ENCODE results near the gene TAS2R7.
"Not testable (repeated sequence)": the region's sequence is repeated elsewhere in the genome, so short reads cannot be mapped to it uniquely, and the experiment has no call there.

Gene TAS2R7

GRCh38 chr12:10802587-10802986 is at the start of gene TAS2R7:
TAS2R7 (minus strand) TSS chr12:10802627; CDS start chr12:10802570, 57 bp downstream.
- DNase-seq (ENCODE audit: low read depth in 2 of 2, low spot score in 1 of 2) = no peak

- DNase-seq (ENCODE audit: low read depth in 2 of 2, low spot score in 1 of 2) = no peak
These were observed 48.9 kb upstream of the TAS2R7 start for GRCh38 chr12:10851243-10851858.

- DNase-seq (ENCODE audit: low read depth in 2 of 2, low spot score in 1 of 2) = no peak
These were observed 47.0 kb upstream of the TAS2R7 start, which contains the start of gene PRR4 for GRCh38 chr12:10849425-10849878. PRR4 (minus strand) TSS chr12:10849475; CDS start chr12:10849437, 38 bp downstream.

- no peak for DNase-seq (ENCODE audit: low read depth in 2 of 2, low spot score in 1 of 2)
These were observed 45.3 kb upstream of the TAS2R7 start for GRCh38 chr12:10847744-10848143.

GRCh38 chr12:10842862-10843261 is 40.4 kb upstream of the TAS2R7 start:
- DNase-seq (ENCODE audit: low read depth in 2 of 2, low spot score in 1 of 2) = no peak

GRCh38 chr12:10838461-10838860 is 36.0 kb upstream of the TAS2R7 start:
- no peak for DNase-seq (ENCODE audit: low read depth in 2 of 2, low spot score in 1 of 2)

- no peak for DNase-seq (ENCODE audit: low read depth in 2 of 2, low spot score in 1 of 2)
These were observed 27.6 kb upstream of the TAS2R7 start for GRCh38 chr12:10829994-10830393.

- no peak for DNase-seq (ENCODE audit: low read depth in 2 of 2, low spot score in 1 of 2)
These were observed 23.8 kb upstream of the TAS2R7 start, which contains the start of gene TAS2R10 for GRCh38 chr12:10826258-10826657. TAS2R10 (minus strand) TSS chr12:10826358; CDS start chr12:10826269, 89 bp downstream.

GRCh38 chr12:10824957-10825356 is 22.5 kb upstream of the TAS2R7 start:
- no peak for DNase-seq (ENCODE audit: low read depth in 2 of 2, low spot score in 1 of 2)

- DNase-seq (ENCODE audit: low read depth in 2 of 2, low spot score in 1 of 2) = no peak
These were observed 9.6 kb upstream of the TAS2R7 start for GRCh38 chr12:10811883-10812536.

- no peak for DNase-seq (ENCODE audit: low read depth in 2 of 2, low spot score in 1 of 2)
These were observed 7.6 kb upstream of the TAS2R7 start, which contains the start of gene TAS2R9 for GRCh38 chr12:10810068-10810467. TAS2R9 (minus strand) TSS chr12:10810168; CDS start chr12:10810075, 93 bp downstream.

GRCh38 chr12:10807186-10807585 is 4.8 kb upstream of the TAS2R7 start, which contains the start of gene TAS2R8:
TAS2R8 (minus strand) TSS chr12:10807286; CDS start chr12:10806980, 306 bp downstream.
- DNase-seq (ENCODE audit: low read depth in 2 of 2, low spot score in 1 of 2) = no peak

GRCh38 chr12:10801741-10802140 is 686 bp downstream of the TAS2R7 start:
- no peak for DNase-seq (ENCODE audit: low read depth in 2 of 2, low spot score in 1 of 2)

- no peak for DNase-seq (ENCODE audit: low read depth in 2 of 2, low spot score in 1 of 2)
These were observed 8.2 kb downstream of the TAS2R7 start for GRCh38 chr12:10794222-10794621.

GRCh38 chr12:10791769-10792168 is 10.7 kb downstream of the TAS2R7 start:
- not testable (repeated sequence) for DNase-seq (ENCODE audit: low read depth in 2 of 2, low spot score in 1 of 2)

- DNase-seq (ENCODE audit: low read depth in 2 of 2, low spot score in 1 of 2) = no peak
These were observed 19.2 kb downstream of the TAS2R7 start for GRCh38 chr12:10783252-10783651.

- DNase-seq (ENCODE audit: low read depth in 2 of 2, low spot score in 1 of 2) = no peak
These were observed 23.3 kb downstream of the TAS2R7 start for GRCh38 chr12:10779103-10779502.

- DNase-seq (ENCODE audit: low read depth in 2 of 2, low spot score in 1 of 2) = no peak
These were observed 31.2 kb downstream of the TAS2R7 start for GRCh38 chr12:10771132-10771733.

- no peak for DNase-seq (ENCODE audit: low read depth in 2 of 2, low spot score in 1 of 2)
These were observed 42.8 kb downstream of the TAS2R7 start for GRCh38 chr12:10759657-10760056.

GRCh38 chr12:10756194-10756593 is 46.2 kb downstream of the TAS2R7 start:
- DNase-seq (ENCODE audit: low read depth in 2 of 2, low spot score in 1 of 2) = no peak

GRCh38 chr12:10753059-10753458 is 49.4 kb downstream of the TAS2R7 start:
- no peak for DNase-seq (ENCODE audit: low read depth in 2 of 2, low spot score in 1 of 2)

All from stimulated activated CD8-positive, alpha-beta memory T cell treated with anti-CD3 and anti-CD28 coated beads, Interleukin-4, amount 100 ng/mL, for 1 hour (primary cell).